ENCODE results near the gene CADPS.

The CADPS gene

DNA sequence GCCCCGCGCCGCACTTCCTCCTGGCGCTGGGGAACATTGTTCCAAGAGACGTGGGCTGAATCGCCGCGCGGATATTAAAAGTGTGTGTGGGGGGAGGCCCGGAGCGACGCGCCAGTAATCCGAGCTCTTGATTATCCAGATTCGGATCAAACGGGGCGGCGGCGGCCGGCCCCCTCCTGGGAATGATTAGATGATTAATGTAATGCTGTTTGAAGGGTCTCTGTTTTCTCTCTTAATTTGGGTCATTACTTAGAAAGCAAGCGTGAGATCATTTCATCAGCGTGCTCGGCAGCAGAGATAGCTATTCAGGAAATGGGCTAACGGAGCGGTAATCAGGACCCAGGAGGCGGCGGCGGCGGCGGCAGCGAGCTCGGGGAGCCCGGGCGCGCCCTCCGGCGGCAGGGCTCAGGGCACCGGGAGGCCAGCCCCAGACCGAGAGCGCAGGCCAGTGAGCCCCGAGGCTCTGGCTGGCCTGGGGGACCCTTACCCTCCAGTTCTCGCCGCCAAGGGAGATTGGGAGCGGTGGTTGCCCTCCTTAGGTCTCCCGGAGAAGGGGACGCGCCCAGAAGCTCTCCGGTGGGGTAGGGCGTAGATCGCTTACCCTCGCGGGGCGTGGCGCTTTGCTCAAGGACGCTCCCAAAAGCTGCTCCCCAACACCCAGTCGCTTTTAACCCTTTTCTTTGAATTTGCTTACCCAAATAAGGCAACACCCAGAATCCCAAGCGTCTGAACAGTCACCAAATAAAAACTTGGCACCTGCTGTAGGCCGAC is 506.3 kb downstream of the CADPS start:
- no peak for DNase-seq

DNA sequence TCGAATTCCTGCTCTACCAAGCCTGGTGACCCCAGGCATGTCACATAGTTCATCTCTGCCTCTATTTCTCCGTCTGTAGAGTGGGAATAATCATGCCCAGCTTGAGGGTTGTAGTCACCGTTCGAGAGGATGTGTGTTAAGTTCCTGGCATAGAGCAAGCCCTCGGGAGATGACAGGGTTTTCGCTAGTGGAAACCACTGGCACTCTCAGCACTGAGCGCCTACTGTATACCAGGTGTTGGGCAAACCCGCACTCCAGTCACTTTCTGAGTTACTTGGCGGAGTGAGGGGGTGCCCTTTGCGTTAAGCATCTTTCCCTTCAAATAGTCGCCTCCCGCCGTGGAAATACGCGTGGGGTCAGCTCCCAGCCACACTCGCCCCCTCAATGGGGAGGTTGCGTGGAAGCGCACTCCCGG is 506.9 kb downstream of the CADPS start:
- no peak for DNase-seq

DNA sequence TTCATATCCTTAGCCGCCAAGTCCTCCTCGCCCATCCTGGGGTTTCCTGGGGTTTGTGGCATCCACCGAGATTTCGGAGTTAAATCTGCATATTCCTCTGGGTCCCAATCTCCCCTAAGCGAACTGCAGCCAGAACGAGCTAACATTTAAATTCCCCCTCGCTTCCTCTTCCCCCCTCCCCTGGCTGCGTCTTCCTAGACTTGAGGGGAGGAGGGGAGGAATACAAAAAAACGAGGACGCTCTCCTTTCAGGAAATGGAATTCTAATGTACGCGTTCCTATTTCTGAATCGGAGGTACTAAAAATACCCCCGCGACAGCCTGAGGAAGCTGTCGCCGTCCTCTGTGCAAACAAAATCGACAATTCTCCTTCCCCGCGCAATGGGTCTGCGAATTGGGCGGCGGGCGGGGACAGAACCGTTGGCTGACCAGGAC is 507.4 kb downstream of the CADPS start:
- no peak for DNase-seq

DNA sequence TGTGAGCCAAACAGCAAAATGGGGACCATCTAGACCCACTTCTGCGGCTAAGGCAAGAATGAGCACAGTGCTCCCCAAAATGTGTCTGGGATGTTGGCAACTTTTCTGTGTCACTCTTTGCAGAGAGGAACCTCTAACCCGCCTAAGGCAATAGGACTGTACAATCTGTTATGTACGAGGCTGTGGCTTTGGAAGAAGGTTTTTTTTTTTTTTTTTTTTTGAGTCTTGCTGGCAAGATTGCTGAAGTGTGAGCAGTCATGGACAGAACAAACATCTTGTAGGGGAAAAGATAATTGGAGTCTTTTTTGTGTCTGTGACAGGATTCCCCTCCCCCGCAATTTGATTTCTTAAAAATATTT is 509.1 kb downstream of the CADPS start:
- DNase-seq, result no peak

DNA sequence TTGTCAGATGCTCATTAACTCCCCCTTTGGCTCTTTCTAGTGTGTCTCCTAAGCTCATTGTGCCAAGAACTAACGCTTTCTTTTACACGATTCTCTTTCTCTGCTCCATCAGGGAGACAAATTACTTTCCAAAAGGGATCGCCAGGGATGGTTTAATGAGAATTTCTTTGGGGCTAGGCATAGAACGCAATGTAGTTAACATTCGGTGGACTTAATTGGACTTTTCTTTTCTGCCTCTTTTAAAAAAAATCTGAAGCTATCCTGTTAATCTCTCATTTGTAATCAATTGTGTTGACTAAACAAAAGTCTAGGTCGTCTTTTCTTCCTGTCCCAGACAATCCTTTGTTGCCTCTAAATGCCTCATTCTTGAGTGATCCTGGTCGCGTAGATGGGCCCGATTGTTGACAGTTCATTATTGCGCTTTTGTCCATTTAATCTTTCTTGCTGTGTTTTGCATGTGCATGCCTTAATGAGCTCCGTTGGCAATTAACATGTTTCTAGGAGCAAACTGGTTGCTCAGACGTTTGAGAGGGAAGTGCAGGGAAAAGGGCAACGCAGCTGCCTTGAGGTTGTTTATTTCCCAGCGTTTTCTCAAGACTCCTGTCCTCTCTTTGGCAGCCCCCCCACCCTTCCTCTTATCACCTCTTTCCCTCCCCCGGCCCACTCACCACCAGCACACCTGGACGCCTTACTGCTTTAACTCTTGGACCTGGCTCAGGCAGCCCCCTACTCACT is 509.7 kb downstream of the CADPS start:
- no peak for DNase-seq

DNA sequence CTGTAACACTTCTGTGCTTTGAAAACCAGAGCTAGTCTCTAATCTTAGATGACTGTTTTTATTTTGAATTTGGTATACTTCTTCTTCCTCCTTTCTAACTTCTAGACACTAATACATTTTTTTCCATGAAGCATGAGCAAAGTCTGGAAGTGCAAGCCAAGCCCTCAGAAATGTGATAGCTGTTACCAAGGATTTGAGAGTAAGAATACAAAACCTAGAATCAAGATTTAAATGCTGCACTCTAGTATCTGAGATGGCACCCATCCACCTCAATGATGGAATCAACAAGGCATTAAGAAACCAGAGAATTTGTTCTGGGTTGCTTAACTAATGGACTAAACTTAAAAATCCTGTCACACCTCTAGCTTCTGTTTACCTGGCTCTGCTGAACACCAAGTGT is 511.0 kb downstream of the CADPS start:
- DNase-seq, result no peak

DNA sequence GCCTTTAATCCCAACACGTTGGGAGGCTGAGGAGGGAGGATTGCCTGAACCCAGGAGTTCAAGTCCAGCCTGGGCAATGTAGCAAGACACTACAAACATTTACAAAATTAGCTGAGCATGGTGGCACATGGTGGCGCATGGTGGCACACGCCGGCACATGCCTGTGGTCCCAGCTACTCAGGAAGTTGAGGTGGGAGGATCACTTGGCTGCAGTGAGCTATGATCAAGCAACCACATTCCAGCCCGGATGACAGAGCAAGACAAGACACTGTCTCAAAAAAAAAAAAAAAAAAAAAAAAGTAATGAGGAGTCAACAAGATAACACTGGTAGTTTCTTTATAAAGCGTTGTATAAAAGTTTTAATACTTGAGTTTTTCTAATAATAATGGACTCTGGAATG is 511.9 kb downstream of the CADPS start:
- DNase-seq, result no peak

DNA sequence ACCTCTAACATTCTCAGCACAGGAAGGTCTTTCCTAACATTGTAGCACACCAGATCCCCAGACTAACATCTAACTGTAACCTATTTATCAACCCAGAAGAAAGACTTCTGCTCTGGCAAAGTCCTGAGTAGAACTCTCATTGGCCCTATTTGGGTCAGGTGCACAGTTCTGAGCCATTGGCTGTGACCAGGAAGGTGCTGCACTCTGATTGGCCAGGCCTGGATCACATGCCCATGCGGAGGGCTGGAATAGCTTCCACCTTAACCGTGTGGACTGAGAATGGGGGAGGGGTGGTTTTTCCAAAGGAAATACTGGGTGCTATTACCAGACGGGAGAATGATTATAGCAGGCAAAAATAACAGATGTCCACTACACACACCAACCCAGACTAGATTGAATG is 513.4 kb downstream of the CADPS start:
- no peak for DNase-seq

DNA sequence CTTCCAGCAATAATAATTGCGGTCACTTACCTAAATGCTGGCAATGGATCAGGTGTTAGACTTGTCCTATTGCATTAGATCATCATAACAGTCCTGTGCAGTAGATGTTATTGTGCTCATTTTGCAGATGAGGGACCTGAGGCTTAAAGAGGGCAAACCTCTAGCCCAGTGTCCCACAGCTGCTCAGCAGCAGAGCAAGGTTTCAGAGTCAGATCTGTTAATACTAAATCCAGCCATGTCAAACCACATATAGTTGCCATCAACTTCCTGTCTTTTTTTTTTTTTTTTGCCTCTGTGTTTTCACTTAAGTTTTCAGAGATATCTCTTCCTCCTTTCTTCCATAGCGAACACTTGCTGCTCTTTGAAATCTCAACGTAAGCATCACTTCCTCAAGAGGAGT is 514.0 kb downstream of the CADPS start:
- DNase-seq, result no peak

DNA sequence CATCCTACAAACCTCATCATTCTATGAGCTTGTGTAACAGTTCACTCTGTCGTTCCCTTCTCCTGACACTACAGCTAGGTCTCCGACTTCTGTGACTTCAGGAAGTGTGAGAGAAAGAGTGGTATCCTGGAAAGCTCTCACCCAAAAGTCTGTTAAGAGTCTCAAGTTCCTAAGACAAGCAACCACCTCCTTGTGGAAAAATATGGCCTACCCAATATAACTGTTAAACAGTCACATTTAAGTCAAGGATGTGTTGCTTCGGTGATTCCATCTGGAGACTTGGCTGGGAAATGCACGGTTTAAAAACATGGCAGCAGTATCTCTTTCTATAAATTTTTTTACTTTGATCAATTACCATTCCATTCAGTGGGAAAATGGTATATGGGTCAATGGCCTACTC is 515.7 kb downstream of the CADPS start:
- no peak for DNase-seq

DNA sequence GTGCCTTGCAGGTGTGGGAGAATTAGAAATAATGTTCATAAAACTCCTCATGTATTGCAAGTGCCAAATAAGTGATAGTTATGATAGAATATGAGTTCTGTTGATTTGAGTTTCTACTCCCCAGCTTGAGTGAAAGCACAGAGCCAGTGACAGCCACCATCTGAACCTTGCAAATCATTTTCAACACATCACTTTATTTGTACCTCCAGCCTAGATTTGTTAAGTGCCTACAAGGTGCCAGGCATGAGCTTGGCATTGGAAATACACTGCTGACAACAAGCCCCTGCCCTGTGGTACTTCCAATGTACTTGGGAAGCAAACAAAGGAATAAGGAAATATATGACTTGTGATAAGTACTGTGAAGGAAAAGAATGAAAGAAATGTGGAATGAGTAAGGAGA is 518.9 kb downstream of the CADPS start:
- no peak for DNase-seq

DNA sequence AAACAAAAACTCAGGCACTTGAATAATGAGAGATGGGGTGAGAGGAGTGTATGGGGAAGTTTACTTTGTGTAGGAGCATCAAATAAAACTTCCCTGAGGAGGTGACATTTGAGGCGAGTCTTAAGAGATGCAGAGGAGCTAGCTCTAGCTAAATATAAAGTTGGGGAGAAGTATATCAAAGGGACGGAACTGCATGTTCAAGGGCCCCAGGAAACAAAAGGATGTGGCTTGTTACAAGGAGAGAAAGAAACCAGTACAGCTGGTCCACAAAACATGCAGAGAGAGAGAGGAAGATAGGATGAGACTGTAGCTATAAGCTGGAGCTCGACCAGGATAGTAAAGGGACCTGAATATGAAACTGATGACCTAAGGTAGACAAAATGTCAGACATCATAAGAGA is 519.5 kb downstream of the CADPS start:
- no peak for DNase-seq

Data from GDM1 (cell line).